Mesothelial cell of epicardium (in vitro differentiated cells): ENCODE results near the gene PIK3CG. TPM values are rescaled to one million over a fixed set of nuclear protein-coding genes. Genes with fewer than 3 reads are reported as not detected.

Experiments
- DNase-seq, 2 experiments: peaks; one replicate each; pipeline ENCODE4 v3.0.0; 2021; ENCODE audit warnings: low spot score in 2 of 2; ENCODE audit not compliant: unreplicated experiment in 2 of 2
- H3K27ac Mint-ChIP-seq: 2 replicates; pipeline ENCODE4 v1.8.0; 2021; ENCODE audit warnings: mixed read lengths
- H3K27me3 Mint-ChIP-seq: 2 replicates; pipeline ENCODE4 v1.8.0; 2021; ENCODE audit warnings: low read depth, mixed read lengths
- H3K36me3 Mint-ChIP-seq: 2 replicates; pipeline ENCODE4 v1.8.0; 2021; ENCODE audit warnings: mixed read lengths
- H3K4me1 Mint-ChIP-seq: 2 replicates; pipeline ENCODE4 v1.8.0; 2021; ENCODE audit warnings: mixed read lengths
- H3K4me3 Mint-ChIP-seq: 2 replicates; pipeline ENCODE4 v1.8.0; 2021; ENCODE audit warnings: mild to moderate bottlenecking, moderate library complexity, mixed read lengths
- H3K9me3 Mint-ChIP-seq: 2 replicates; pipeline ENCODE4 v1.8.0; 2021; ENCODE audit warnings: mixed read lengths
- CTCF ChIP-seq: fragments of 200-600 bp; sonication (generic); IDR thresholded peaks from one replicate; pipeline ENCODE4 v1.5.0; 2021; ENCODE audit warnings: antibody characterized with exemption; ENCODE audit not compliant: unreplicated experiment
- total RNA-seq: library from RNA; stranded (reverse); gene quantifications from 3 replicates; pipeline ENCODE4 v1.2.1, GENCODE V29; 2021

PIK3CG gene
- total RNA-seq, 1 donor from 2014 or later, result 0.09 TPM

DNA sequence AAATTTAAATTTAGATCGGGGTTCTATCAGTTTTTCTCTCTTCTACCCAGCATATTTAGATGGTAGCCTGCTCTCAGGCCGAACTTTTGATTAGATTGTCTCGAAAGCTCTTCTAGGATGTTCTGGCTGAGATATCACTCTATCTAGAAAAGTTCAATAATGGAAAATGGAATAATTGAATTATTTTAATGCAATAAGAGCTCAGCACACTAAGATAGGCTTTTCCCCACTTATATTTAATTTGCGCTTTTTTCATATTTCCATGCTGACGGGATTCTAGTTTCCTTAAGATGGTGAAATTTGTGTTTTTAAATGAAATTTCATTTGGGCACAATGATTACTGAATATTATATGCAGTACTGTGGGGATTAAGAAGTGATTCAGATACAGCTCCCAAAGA, 73.7 kb downstream of the PIK3CG start:
- H3K27ac Mint-ChIP-seq, result no peak overlapping the region
- H3K4me1 Mint-ChIP-seq, result no peaks in the 10 kb centered on the region
- no peak overlapping the region for H3K4me3 Mint-ChIP-seq
- H3K9me3 Mint-ChIP-seq, result no peaks in the 10 kb centered on the region
- TF ChIP-seq CTCF, result no peak
- no peaks in the 10 kb centered on the region for H3K36me3 Mint-ChIP-seq
- no peaks in the 10 kb centered on the region for H3K27me3 Mint-ChIP-seq
- no peak for DNase-seq

- TF ChIP-seq CTCF, result no peak
- no peak for DNase-seq
- no peaks in the 10 kb centered on the region for H3K27me3 Mint-ChIP-seq
- no peaks in the 10 kb centered on the region for H3K4me1 Mint-ChIP-seq
- H3K9me3 Mint-ChIP-seq, result no peaks in the 10 kb centered on the region
- H3K4me3 Mint-ChIP-seq, result no peak overlapping the region
- no peak overlapping the region for H3K27ac Mint-ChIP-seq
- H3K36me3 Mint-ChIP-seq, result no peaks in the 10 kb centered on the region
These were observed 79.1 kb downstream of the PIK3CG start for GRCh38 chr7:106944035-106944665.

- Mint-ChIP-seq H3K36me3 (no peaks in the 10 kb centered on the region), H3K4me3 (no peak overlapping the region), H3K4me1 (peaks cover 6% of the 10 kb centered on the region), H3K27ac (no peak overlapping the region), H3K9me3 (no peaks in the 10 kb centered on the region), H3K27me3 (no peaks in the 10 kb centered on the region)
- peak; percentile 60 for TF ChIP-seq CTCF
- no peak for DNase-seq
These were observed 82.2 kb downstream of the PIK3CG start for GRCh38 chr7:106947244-106947728.

DNA sequence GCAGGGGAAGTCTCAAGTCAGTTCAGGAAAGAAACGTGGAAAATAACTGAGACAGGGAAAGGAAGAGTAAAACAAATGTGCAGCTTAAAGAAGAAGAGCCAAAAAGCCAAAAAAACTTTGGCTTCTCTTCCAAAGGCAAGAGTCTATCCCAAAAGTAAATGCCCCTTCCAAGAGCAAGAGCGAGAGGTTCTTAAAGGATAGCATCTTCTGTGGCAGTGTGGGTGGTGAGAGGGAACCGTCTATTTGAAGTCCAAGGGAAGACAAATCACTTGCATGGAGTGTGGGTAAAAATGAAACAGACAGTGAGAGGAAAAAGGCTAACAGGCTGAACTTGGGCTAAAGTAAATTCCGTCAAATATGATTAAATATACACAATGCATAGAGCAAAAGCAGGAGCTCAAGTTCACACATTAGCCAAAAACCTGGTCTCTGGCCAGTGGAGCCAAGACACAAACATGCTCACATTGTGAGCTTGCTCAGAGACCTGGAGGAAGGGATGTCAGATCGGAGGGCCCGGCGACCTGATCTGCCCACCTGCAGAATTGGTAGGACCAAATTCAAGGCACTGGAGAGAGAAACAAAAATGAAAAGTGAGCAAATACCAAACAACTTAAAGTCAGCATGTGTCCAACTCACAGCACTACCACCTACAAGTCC, 87.0 kb downstream of the PIK3CG start:
- H3K9me3 Mint-ChIP-seq, result no peaks in the 10 kb centered on the region
- H3K4me3 Mint-ChIP-seq, result no peak overlapping the region
- TF ChIP-seq CTCF, result no peak
- H3K27ac Mint-ChIP-seq, result peak overlapping the region; percentile 66
- H3K36me3 Mint-ChIP-seq, result no peaks in the 10 kb centered on the region
- peaks cover 14% of the 10 kb centered on the region for H3K4me1 Mint-ChIP-seq
- no peak for DNase-seq
- no peaks in the 10 kb centered on the region for H3K27me3 Mint-ChIP-seq

DNA sequence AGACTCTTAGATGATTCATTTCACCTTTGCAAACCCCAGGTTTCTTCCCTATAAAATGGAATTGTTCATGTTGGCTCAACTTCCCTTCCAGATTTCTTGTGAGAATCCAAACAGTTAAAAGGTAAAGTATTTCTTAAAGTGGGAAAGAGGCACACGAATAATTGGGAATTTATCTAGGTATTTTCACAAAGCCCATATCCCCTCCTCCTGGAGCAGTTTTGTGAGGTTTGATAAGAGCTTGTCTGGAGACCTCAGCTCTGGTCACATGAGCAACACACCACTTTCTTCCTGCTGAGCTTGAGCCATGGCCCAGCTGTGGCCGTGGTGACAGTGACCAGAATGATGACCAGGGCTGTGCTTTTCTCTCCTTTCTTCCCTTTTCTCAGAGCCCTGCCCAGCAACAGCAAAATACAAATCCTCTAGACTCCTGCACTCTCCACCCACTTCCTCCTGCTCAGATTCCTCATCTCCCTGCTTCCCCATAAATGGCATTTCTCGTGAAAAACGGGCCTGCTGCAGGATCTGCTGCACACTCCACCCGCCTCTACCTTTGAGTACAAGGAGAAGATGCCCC, 87.7 kb downstream of the PIK3CG start:
- Mint-ChIP-seq H3K9me3 (no peaks in the 10 kb centered on the region), H3K4me1 (peaks cover 17% of the 10 kb centered on the region), H3K27me3 (no peaks in the 10 kb centered on the region), H3K27ac (peak overlapping the region; percentile 64), H3K4me3 (peak overlapping the region; percentile 1), H3K36me3 (no peaks in the 10 kb centered on the region)
- TF ChIP-seq CTCF, result no peak
- DNase-seq, result no peak
